ENCODE measurements around the gene PYGM. TPM values are rescaled to one million over a fixed set of nuclear protein-coding genes. Genes with fewer than 3 reads are reported as not detected.
"Not testable (repeated sequence)": the region's sequence is repeated elsewhere in the genome, so short reads cannot be mapped to it uniquely, and the experiment has no call there.

Gene PYGM
- polyA plus RNA-seq, 1 donor from 2014 or later, result 2.0 TPM

DNA sequence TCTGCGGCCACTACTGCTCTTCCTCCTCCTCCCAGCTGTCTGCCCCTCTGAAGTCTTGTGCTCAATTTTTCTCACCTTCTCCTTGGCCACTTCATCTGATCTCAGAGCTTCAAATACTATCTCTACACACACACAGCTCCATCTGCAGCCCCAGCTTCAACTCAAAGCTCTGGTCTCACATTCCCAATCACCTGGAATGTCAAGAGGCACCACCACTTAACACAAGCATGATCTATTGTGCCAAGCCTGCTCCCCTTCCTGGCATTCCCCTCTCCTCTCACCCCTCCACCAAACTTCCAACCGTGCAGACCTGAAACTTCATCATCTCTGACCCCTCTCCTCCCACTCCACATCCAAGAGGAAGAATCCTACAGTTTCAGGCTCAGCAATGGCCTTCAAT, 54.3 kb downstream of the PYGM start:
- Mint-ChIP-seq H3K27me3 (peaks cover 30% of the 10 kb centered on the region), H3K36me3 (no peaks in the 10 kb centered on the region)

DNA sequence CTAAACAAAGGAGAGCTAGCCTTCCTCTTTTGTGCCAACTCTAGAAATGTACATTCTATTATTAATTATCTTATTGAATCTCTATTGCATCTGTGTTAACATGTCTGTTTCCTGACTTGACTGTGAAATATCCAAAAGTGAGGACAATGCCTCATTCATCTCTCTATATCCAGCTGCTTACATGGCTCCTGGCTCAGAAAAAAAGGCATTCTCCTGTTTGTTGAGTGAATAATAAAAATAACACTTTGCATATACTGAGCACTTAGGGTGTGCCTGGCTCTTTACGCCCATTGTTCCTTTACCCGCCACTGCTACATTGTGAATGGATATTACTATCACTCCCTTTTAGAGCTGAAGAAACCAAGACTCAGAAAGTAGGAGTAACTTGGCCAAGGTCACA, 56.7 kb downstream of the PYGM start:
- Mint-ChIP-seq H3K27me3 (peaks cover 12% of the 10 kb centered on the region), H3K4me3 (no peak overlapping the region), H3K27ac (no peak overlapping the region), H3K36me3 (no peaks in the 10 kb centered on the region), H3K9me3 (peaks cover 0 to 2% (median 0%) of the 10 kb centered on the region in 3 donors), H3K4me1 (no peaks in the 10 kb centered on the region)

More for the DNA sequence above, 54.3 kb downstream of the PYGM start:
- H3K9me3 Mint-ChIP-seq, result peaks cover 0 to 2% (median 0%) of the 10 kb centered on the region in 3 donors
- H3K4me1 Mint-ChIP-seq, result peaks cover 0 to 3% (median 0%) of the 10 kb centered on the region in 3 donors
- H3K4me3 Mint-ChIP-seq, result no peak overlapping the region
- H3K27ac Mint-ChIP-seq, result no peak overlapping the region

DNA sequence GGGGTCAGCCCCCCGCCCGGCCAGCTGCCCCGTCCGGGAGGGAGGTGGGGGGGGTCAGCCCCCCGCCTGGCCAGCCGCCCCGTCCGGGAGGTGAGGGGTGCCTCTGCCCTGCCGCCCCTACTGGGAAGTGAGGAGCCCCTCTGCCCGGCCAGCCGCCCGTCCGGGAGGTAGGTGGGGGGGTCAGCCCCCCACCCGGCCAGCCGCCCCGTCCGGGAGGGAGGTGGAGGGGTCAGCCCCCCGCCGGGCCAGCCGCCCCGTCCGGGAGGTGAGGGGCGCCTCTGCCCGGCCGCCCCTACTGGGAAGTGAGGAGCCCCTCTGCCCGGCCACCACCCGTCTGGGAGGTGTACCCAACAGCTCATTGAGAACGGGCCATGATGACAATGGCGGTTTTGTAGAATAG, 57.8 kb downstream of the PYGM start:
- H3K4me1 Mint-ChIP-seq, H3K27me3 Mint-ChIP-seq: not testable (repeated sequence)

DNA sequence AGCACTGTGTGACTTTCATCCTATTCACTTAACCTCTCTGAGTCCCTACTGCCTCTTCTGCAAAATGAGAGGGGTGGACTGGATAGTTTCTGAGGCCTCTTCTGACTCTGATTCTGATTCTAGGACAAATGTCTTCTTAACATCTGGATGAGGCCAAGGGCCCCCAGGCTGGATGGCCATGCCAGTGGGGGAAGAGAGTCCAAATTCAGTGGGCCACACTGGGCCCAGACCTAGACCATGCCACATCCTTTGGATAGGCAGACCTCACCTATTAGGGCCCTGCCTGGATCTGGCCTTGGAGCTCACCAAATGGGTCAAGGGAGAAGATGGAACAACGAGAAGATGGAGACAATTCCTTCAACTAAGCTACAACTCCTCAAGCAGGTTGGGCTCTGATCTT, 61.3 kb downstream of the PYGM start:
- Mint-ChIP-seq H3K27ac (no peak overlapping the region), H3K36me3 (no peaks in the 10 kb centered on the region), H3K4me1 (peaks cover 7 to 9% (median 9%) of the 10 kb centered on the region in 3 donors), H3K27me3 (peaks cover 5% of the 10 kb centered on the region), H3K9me3 (no peaks in the 10 kb centered on the region), H3K4me3 (no peak overlapping the region)

More for the DNA sequence above, 57.8 kb downstream of the PYGM start:
- H3K36me3 Mint-ChIP-seq, H3K4me3 Mint-ChIP-seq, H3K9me3 Mint-ChIP-seq, H3K27ac Mint-ChIP-seq: not testable (repeated sequence)

DNA sequence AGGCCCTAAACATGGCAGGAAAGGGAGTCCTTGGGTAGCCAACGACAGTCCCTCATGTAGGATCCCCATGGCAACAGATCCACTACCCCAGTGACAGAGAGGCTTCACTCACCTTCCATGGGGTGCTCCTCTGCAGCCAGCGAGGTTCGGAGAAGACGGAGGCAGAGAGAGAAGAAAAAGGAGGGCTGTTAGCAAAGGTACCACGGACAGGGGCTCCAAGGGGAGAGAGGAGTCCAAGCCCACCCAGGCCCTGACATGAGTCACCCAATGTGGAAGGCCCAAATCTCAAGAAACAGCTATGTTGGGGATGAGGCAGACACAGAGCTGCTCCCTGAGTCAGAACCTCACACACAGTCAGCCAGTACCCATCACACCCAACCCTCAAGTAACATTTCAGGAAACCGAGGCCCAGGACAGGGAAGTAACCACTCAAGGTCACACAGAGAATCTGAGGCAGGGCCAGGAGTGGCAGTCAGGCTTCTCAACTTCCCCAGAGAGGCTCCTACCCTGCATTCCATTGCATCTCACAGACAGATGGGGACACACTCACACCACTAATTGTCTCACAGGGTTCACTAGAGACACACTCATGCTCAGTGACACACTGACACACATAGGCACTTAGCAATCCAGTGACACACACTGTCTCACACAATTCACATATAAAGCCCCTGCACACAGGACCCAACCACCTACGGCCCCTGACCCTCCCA, 62.0 kb downstream of the PYGM start:
- Mint-ChIP-seq H3K4me1 (peaks cover 7 to 10% (median 10%) of the 10 kb centered on the region in 3 donors), H3K27me3 (peaks cover 9% of the 10 kb centered on the region), H3K4me3 (no peak overlapping the region), H3K9me3 (no peaks in the 10 kb centered on the region), H3K36me3 (no peaks in the 10 kb centered on the region), H3K27ac (no peak overlapping the region)

Other genes with a start within 250 kb of the PYGM start
- not detected for gene SLC22A11, start 204.0 kb downstream of the PYGM start, polyA plus RNA-seq
- gene SLC22A12, start 168.8 kb downstream of the PYGM start, polyA plus RNA-seq, result not detected
- not detected for gene NRXN2, start 36.8 kb downstream of the PYGM start, polyA plus RNA-seq
- 350 TPM for gene RASGRP2, start 15.8 kb downstream of the PYGM start, polyA plus RNA-seq
- gene SF1, start 18.6 kb upstream of the PYGM start, polyA plus RNA-seq, result 170 TPM
- gene MAP4K2, start 43.2 kb upstream of the PYGM start, polyA plus RNA-seq, result 68.1 TPM
- 36.4 TPM for gene MEN1, start 50.6 kb upstream of the PYGM start, polyA plus RNA-seq
- 0.15 TPM for gene CDC42BPG, start 84.7 kb upstream of the PYGM start, polyA plus RNA-seq
- 210 TPM for gene EHD1, start 118.6 kb upstream of the PYGM start, polyA plus RNA-seq
- 3.9 TPM for gene ATG2A, start 157.2 kb upstream of the PYGM start, polyA plus RNA-seq
- 11.4 TPM for gene PPP2R5B, start 164.7 kb upstream of the PYGM start, polyA plus RNA-seq
- gene GPHA2, start 175.9 kb upstream of the PYGM start, polyA plus RNA-seq, result not detected
- 0.39 TPM for gene MAJIN, start 212.1 kb upstream of the PYGM start, polyA plus RNA-seq
- 0.29 TPM for gene BATF2, start 237.0 kb upstream of the PYGM start, polyA plus RNA-seq